GM12878 (cell line): ENCODE measurements around the gene SLC9A3. TPM values are rescaled to one million over a fixed set of nuclear protein-coding genes. Genes with fewer than 3 reads are reported as not detected.

Experiments
- GABPA ChIP-seq: IDR thresholded peaks from 2 replicates; pipeline ENCODE4 v1.6.1; 2014; ENCODE audit warnings: antibody characterized with exemption, low read depth, mild to moderate bottlenecking, inconsistent platforms
- HDGF ChIP-seq: fragments of 450-650 bp; IDR thresholded peaks from 2 replicates; pipeline ENCODE4 v1.6.1; 2016; ENCODE audit warnings: antibody characterized with exemption
- JUNB ChIP-seq: IDR thresholded peaks from 2 replicates; pipeline ENCODE4 v1.6.1; 2016; ENCODE audit warnings: antibody characterized with exemption, mild to moderate bottlenecking
- KLF5 ChIP-seq: fragments of 450-650 bp; IDR thresholded peaks from 2 replicates; pipeline ENCODE4 v1.6.1; 2014; ENCODE audit warnings: mild to moderate bottlenecking; ENCODE audit not compliant: partially characterized antibody
- MEF2A ChIP-seq: IDR thresholded peaks from 2 replicates; pipeline ENCODE4 v1.6.1; 2011; ENCODE audit warnings: low read depth, mild to moderate bottlenecking, low read length, moderate library complexity; ENCODE audit not compliant: insufficient read depth
- NR2F1 ChIP-seq: fragments of 450-650 bp; conservative IDR thresholded peaks from 2 replicates; pipeline ENCODE4 v1.6.1; 2017; ENCODE audit warnings: mild to moderate bottlenecking
- POLR2A ChIP-seq: IDR thresholded peaks from 2 replicates; pipeline ENCODE4 v1.6.1; 2011; ENCODE audit warnings: low read depth, mild to moderate bottlenecking, low read length
- SMAD1 ChIP-seq: fragments of 450-650 bp; IDR thresholded peaks from 2 replicates; pipeline ENCODE4 v1.6.1; 2018; ENCODE audit warnings: mild to moderate bottlenecking, low read depth; ENCODE audit not compliant: partially characterized antibody
- SREBF1 ChIP-seq: IDR thresholded peaks from 2 replicates; pipeline ENCODE4 v1.6.1; 2012; ENCODE audit warnings: mild to moderate bottlenecking, low read length
- SUPT20H ChIP-seq: IDR thresholded peaks from 2 replicates; pipeline ENCODE4 v1.6.1; 2011; ENCODE audit warnings: low read depth, mild to moderate bottlenecking, low read length, moderate library complexity, borderline replicate concordance; ENCODE audit not compliant: control insufficient read depth
- TCF12 ChIP-seq: IDR thresholded peaks from 2 replicates; pipeline ENCODE4 v1.6.1; 2011; ENCODE audit warnings: low read depth, mild to moderate bottlenecking, low read length
- polyA plus RNA-seq, 11 experiments: library from polyadenylated mRNA; depleted of rRNA in 4 of 11; unstranded in 6 of 11; stranded (reverse) in 5 of 11; fragments of >200 nt; fragmentation: Nextera tagmentation in 4 of 11; fragmentation: Illumina TruSeq in 1 of 11; extraction: Ambion mirVana in 4 of 11; extraction: Trizol in 1 of 11; gene quantifications; 1 replicate in 1 of 11; 2 replicates in 10 of 11; pipeline versions ENCODE4 v1.2.1 to v1.2.3, GENCODE V29; 2011 to 2016; ENCODE audit warnings: inconsistent platforms in 2 of 11, missing spikeins in 2 of 11, low read depth in 1 of 11
- total RNA-seq, 4 experiments: library from RNA; depleted of rRNA in 3 of 4; stranded (reverse); fragments of >200 nt in 3 of 4; fragmentation: Illumina TruSeq in 1 of 4; extraction: Trizol in 1 of 4; gene quantifications; 2 replicates each; pipeline versions ENCODE4 v1.2.1 to v1.2.3, GENCODE V29; 2013 to 2021
- TF ChIP-seq, protein P1 (sequence below): IDR thresholded peaks from 2 replicates; pipeline ENCODE4 v1.6.1; 2011; ENCODE audit warnings: low read depth, low read length, improper control_type of control experiment, borderline replicate concordance
- TF ChIP-seq, protein P2 (sequence below): fragments of 450-650 bp; IDR thresholded peaks from 2 replicates; pipeline ENCODE4 v1.6.1; 2016; ENCODE audit warnings: mild to moderate bottlenecking
- TF ChIP-seq, protein P3 (sequence below): IDR thresholded peaks from 2 replicates; pipeline ENCODE4 v1.6.1; 2011; ENCODE audit warnings: borderline replicate concordance, low read depth, mild to moderate bottlenecking, moderate library complexity, low read length; ENCODE audit not compliant: insufficient read depth, poor library complexity, severe bottlenecking
- TF ChIP-seq, protein P4 (sequence below): fragments of 450-650 bp; IDR thresholded peaks from 2 replicates; pipeline ENCODE4 v1.6.1; 2017; ENCODE audit warnings: mild to moderate bottlenecking, low read depth, inconsistent platforms; ENCODE audit not compliant: poor library complexity, severe bottlenecking
- TF ChIP-seq, protein P5 (sequence below): IDR thresholded peaks from 2 replicates; pipeline ENCODE4 v1.6.1; 2012; ENCODE audit warnings: mild to moderate bottlenecking, low read depth, low read length
- TF ChIP-seq, protein P6 (sequence below): fragments of 450-650 bp; IDR thresholded peaks from 2 replicates; pipeline ENCODE4 v1.6.1; 2017; ENCODE audit warnings: antibody characterized with exemption, mild to moderate bottlenecking, moderate library complexity

The SLC9A3 gene
- total and polyA plus RNA-seq, 10 of the 15 experiments (the other 5 are each of a cell fraction or from before 2014, with no cell fraction given), result 0.04 to 5.2 (median 2.3) TPM; not detected in 1

DNA sequence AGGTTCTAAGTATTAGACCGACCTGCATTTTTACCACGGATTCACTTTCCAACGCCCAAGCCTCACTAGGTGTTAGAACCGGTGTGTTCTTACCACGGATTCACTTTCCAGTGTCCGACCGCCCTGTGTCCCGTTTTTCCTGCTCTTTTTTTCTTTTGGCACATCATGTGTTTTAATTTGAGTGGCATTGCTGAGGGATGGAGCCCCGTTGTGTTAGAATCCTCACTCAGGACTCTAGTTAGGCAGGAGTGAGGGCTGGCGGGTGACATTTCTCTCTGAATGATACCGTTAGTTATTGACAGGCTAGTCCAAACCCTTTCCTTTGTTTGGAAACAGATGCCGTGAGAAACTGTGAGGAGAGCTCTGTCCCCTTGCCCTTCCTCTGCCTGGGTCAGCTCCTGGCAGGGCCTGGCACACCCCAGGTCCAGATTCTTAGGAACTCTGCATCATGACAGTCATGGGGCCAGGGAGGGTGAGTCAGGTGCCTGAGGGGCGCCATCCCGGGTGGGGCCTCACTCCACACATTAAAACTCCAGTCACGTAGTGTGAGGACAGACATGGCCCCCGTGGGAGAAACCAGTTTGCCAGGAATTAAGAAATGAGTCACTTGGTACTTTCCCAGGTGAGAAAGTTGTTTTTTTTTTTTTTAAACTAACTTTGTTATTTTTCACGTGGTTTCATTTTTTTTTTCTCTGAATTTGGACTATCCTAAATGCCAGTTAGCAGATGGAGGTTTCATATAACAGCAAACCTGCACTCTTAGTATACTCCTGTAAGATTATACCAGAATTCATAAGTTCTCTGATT lies 65.5 kb downstream of the SLC9A3 start (continued):
- TF ChIP-seq, protein P1, sequence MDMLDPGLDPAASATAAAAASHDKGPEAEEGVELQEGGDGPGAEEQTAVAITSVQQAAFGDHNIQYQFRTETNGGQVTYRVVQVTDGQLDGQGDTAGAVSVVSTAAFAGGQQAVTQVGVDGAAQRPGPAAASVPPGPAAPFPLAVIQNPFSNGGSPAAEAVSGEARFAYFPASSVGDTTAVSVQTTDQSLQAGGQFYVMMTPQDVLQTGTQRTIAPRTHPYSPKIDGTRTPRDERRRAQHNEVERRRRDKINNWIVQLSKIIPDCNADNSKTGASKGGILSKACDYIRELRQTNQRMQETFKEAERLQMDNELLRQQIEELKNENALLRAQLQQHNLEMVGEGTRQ, result no peak
- peak; percentile 85 for TF ChIP-seq JUNB
- TF ChIP-seq SMAD1, result no peak
- no peak for TF ChIP-seq SUPT20H
- no peak for TF ChIP-seq TCF12
- TF ChIP-seq, protein P2, sequence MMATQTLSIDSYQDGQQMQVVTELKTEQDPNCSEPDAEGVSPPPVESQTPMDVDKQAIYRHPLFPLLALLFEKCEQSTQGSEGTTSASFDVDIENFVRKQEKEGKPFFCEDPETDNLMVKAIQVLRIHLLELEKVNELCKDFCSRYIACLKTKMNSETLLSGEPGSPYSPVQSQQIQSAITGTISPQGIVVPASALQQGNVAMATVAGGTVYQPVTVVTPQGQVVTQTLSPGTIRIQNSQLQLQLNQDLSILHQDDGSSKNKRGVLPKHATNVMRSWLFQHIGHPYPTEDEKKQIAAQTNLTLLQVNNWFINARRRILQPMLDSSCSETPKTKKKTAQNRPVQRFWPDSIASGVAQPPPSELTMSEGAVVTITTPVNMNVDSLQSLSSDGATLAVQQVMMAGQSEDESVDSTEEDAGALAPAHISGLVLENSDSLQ, result peak; percentile 71
- TF ChIP-seq, protein P3, sequence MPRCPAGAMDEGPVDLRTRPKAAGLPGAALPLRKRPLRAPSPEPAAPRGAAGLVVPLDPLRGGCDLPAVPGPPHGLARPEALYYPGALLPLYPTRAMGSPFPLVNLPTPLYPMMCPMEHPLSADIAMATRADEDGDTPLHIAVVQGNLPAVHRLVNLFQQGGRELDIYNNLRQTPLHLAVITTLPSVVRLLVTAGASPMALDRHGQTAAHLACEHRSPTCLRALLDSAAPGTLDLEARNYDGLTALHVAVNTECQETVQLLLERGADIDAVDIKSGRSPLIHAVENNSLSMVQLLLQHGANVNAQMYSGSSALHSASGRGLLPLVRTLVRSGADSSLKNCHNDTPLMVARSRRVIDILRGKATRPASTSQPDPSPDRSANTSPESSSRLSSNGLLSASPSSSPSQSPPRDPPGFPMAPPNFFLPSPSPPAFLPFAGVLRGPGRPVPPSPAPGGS, result peak; percentile 76
- TF ChIP-seq, protein P4, sequence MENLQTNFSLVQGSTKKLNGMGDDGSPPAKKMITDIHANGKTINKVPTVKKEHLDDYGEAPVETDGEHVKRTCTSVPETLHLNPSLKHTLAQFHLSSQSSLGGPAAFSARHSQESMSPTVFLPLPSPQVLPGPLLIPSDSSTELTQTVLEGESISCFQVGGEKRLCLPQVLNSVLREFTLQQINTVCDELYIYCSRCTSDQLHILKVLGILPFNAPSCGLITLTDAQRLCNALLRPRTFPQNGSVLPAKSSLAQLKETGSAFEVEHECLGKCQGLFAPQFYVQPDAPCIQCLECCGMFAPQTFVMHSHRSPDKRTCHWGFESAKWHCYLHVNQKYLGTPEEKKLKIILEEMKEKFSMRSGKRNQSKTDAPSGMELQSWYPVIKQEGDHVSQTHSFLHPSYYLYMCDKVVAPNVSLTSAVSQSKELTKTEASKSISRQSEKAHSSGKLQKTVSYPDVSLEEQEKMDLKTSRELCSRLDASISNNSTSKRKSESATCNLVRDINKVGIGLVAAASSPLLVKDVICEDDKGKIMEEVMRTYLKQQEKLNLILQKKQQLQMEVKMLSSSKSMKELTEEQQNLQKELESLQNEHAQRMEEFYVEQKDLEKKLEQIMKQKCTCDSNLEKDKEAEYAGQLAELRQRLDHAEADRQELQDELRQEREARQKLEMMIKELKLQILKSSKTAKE, result no peak
- no peak for TF ChIP-seq GABPA
- TF ChIP-seq SREBF1, result no peak
- TF ChIP-seq, protein P5, sequence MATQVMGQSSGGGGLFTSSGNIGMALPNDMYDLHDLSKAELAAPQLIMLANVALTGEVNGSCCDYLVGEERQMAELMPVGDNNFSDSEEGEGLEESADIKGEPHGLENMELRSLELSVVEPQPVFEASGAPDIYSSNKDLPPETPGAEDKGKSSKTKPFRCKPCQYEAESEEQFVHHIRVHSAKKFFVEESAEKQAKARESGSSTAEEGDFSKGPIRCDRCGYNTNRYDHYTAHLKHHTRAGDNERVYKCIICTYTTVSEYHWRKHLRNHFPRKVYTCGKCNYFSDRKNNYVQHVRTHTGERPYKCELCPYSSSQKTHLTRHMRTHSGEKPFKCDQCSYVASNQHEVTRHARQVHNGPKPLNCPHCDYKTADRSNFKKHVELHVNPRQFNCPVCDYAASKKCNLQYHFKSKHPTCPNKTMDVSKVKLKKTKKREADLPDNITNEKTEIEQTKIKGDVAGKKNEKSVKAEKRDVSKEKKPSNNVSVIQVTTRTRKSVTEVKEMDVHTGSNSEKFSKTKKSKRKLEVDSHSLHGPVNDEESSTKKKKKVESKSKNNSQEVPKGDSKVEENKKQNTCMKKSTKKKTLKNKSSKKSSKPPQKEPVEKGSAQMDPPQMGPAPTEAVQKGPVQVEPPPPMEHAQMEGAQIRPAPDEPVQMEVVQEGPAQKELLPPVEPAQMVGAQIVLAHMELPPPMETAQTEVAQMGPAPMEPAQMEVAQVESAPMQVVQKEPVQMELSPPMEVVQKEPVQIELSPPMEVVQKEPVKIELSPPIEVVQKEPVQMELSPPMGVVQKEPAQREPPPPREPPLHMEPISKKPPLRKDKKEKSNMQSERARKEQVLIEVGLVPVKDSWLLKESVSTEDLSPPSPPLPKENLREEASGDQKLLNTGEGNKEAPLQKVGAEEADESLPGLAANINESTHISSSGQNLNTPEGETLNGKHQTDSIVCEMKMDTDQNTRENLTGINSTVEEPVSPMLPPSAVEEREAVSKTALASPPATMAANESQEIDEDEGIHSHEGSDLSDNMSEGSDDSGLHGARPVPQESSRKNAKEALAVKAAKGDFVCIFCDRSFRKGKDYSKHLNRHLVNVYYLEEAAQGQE, result no peak
- TF ChIP-seq KLF5, result no peak
- 0 out of 2 replicates have a peak, but pooled peaks have one; percentile 59 for TF ChIP-seq NR2F1
- peak; percentile 69; the same call in 1 of the 2 replicates for TF ChIP-seq HDGF
- TF ChIP-seq POLR2A, result no peak
- TF ChIP-seq, protein P6, sequence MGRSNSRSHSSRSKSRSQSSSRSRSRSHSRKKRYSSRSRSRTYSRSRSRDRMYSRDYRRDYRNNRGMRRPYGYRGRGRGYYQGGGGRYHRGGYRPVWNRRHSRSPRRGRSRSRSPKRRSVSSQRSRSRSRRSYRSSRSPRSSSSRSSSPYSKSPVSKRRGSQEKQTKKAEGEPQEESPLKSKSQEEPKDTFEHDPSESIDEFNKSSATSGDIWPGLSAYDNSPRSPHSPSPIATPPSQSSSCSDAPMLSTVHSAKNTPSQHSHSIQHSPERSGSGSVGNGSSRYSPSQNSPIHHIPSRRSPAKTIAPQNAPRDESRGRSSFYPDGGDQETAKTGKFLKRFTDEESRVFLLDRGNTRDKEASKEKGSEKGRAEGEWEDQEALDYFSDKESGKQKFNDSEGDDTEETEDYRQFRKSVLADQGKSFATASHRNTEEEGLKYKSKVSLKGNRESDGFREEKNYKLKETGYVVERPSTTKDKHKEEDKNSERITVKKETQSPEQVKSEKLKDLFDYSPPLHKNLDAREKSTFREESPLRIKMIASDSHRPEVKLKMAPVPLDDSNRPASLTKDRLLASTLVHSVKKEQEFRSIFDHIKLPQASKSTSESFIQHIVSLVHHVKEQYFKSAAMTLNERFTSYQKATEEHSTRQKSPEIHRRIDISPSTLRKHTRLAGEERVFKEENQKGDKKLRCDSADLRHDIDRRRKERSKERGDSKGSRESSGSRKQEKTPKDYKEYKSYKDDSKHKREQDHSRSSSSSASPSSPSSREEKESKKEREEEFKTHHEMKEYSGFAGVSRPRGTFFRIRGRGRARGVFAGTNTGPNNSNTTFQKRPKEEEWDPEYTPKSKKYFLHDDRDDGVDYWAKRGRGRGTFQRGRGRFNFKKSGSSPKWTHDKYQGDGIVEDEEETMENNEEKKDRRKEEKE, result no peak
- no peak for TF ChIP-seq MEF2A
